ENCODE measurements around the gene CENPVL1.
A peak's percentile ranks its signal among the peaks of the same experiment; 100 is the strongest.

CENPVL1 gene

DNA sequence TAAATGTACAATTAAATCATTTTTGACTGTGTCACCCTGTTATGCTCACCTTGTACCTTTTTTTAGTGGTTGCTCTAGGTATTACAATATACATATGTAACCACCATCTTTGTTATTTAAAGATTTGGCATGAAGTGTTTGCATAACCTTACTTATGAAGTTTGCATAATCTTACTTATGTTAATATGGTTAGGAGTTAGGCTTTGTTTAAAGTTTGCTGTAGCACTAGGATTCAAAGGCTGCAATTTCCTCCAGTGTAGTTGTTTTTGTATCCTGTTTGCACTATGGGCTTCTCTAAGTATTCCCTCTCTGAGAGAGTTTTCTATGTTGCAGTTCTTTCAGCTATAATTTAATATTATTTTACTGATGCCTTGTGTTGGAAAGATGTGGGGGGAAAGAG is 17.9 kb downstream of the CENPVL1 start:
- TF ChIP-seq, protein P1, sequence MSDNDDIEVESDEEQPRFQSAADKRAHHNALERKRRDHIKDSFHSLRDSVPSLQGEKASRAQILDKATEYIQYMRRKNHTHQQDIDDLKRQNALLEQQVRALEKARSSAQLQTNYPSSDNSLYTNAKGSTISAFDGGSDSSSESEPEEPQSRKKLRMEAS (IDR thresholded peaks at IDR 0.05; ENCODE audit: low read depth, low read length), result no peak
- TF ChIP-seq MYC (IDR thresholded peaks at IDR 0.05; ENCODE audit: low read depth, low read length) (no peak), CTCF (IDR thresholded peaks at IDR 0.05; ENCODE audit: low read depth, low read length) (no peak), POLR2A (IDR thresholded peaks at IDR 0.05; ENCODE audit: extremely low read depth, insufficient read length) (no peak)
- DNase-seq (ENCODE audit: low read depth), result no peak
- no peak overlapping the region for H3K4me3 ChIP-seq (ENCODE audit: low read depth, low read length)

DNA sequence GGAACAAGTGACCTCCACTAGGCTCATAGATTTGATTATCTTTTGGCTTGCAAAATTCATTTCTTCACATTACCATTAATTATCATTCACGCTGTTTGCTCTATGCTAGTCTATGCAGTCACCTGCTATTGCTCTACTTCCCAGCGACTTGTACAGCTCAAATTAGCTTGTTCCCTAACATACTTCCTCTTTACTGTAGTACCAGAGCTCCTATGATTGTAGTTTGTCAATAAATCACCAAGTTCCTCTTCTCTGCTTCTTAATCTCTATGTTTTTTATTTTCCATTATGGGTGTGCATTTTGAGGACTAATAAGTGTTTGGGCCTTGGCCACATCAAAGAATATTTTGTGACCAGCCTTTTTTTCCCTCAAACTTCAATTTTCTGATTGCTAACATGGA is 26.8 kb downstream of the CENPVL1 start:
- H3K4me3 ChIP-seq (ENCODE audit: low read depth, low read length), result no peak overlapping the region
- peak; percentile 5 for DNase-seq (ENCODE audit: low read depth)
- TF ChIP-seq POLR2A (IDR thresholded peaks at IDR 0.05; ENCODE audit: extremely low read depth, insufficient read length) (no peak), MYC (IDR thresholded peaks at IDR 0.05; ENCODE audit: low read depth, low read length) (no peak), CTCF (IDR thresholded peaks at IDR 0.05; ENCODE audit: low read depth, low read length) (no peak)
- TF ChIP-seq, protein P1 (IDR thresholded peaks at IDR 0.05; ENCODE audit: low read depth, low read length), result no peak

GRCh38 chrX:51742586-51742985 is 32.3 kb downstream of the CENPVL1 start:
- DNase-seq (ENCODE audit: low read depth), result no peak
- peak overlapping the region; percentile 55 for H3K4me3 ChIP-seq (ENCODE audit: low read depth, low read length)
- no peak for TF ChIP-seq POLR2A (IDR thresholded peaks at IDR 0.05; ENCODE audit: extremely low read depth, insufficient read length)
- TF ChIP-seq MYC (IDR thresholded peaks at IDR 0.05; ENCODE audit: low read depth, low read length), result no peak
- TF ChIP-seq CTCF (IDR thresholded peaks at IDR 0.05; ENCODE audit: low read depth, low read length), result no peak
- TF ChIP-seq, protein P1 (IDR thresholded peaks at IDR 0.05; ENCODE audit: low read depth, low read length), result no peak

- TF ChIP-seq POLR2A (IDR thresholded peaks at IDR 0.05; ENCODE audit: extremely low read depth, insufficient read length) (no peak), CTCF (IDR thresholded peaks at IDR 0.05; ENCODE audit: low read depth, low read length) (no peak), MYC (IDR thresholded peaks at IDR 0.05; ENCODE audit: low read depth, low read length) (no peak)
- H3K4me3 ChIP-seq (ENCODE audit: low read depth, low read length), result peak within 1 kb of the TSS; percentile 55
- DNase-seq (ENCODE audit: low read depth), result peak; percentile 73
These were observed 33.1 kb downstream of the CENPVL1 start, which contains the start of gene GSPT2 for GRCh38 chrX:51743179-51743957. Gene GSPT2, plus strand, starts transcription at chrX:51743442. Its CDS starts 185 bp downstream, at chrX:51743627.

- no peak for DNase-seq (ENCODE audit: low read depth)
- TF ChIP-seq, protein P1 (IDR thresholded peaks at IDR 0.05; ENCODE audit: low read depth, low read length), result no peak
- no peak for TF ChIP-seq POLR2A (IDR thresholded peaks at IDR 0.05; ENCODE audit: extremely low read depth, insufficient read length)
- TF ChIP-seq CTCF (IDR thresholded peaks at IDR 0.05; ENCODE audit: low read depth, low read length), result no peak
- TF ChIP-seq MYC (IDR thresholded peaks at IDR 0.05; ENCODE audit: low read depth, low read length), result no peak
- H3K4me3 ChIP-seq (ENCODE audit: low read depth, low read length), result no peak overlapping the region
These were observed 37.4 kb downstream of the CENPVL1 start for GRCh38 chrX:51747671-51748070.
